Right lobe of liver (tissue), 4 donors: ENCODE measurements around the gene MMP17.

Experiments
- POLR2A ChIP-seq: fragments of 450-650 bp; IDR thresholded peaks from one replicate; pipeline ENCODE4 v1.6.1; 2017; ENCODE audit warnings: antibody characterized with exemption, mild to moderate bottlenecking
- TF ChIP-seq, protein P1 (sequence below), 4 donors: fragments of 200-600 bp in 3 of 4; fragments of 450-650 bp in 1 of 4; IDR thresholded peaks; one replicate each; pipeline versions ENCODE4 v1.5.1 to v1.8.0; 2016 to 2022; ENCODE audit warnings: antibody characterized with exemption in 4 of 4, mild to moderate bottlenecking in 2 of 4
- donor health status: DM: no; HTN: no; CAD: no.
- donor health status: DM: no; HTN: no; CAD: no.
- donor health status: DM: no; HTN: yes; CAD: no.

DNA sequence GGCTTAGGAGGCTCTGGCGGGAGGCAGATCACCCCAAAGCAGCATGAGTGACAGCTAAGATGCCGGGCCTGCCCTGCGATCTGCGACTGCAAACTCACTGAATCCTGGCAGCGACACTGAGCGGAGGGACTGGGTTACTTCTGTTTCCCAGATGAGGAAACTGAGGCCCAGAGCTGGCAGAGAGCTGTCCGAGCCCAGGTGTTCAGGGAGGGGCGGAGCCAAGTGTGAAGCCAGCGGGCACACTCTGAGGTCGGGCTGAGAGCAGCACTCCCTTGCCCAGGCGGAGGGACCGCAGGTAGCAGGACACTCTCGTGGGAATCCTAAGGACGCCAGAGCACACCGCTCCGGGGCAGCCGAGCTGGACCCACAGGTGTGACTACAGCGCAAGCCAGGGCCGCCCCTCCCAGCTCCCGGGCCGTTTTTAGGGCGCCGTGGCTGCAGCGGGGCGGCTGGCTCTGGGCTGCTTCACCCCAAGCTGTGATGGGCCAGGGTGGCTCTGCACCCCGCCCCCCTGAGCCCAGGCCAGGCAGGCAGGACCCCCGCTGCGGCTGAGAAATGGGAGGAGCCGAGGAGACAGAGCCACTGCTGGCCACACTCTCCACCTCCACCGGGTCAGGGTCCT lies 27.4 kb downstream of the MMP17 start:
- TF ChIP-seq, protein P1, sequence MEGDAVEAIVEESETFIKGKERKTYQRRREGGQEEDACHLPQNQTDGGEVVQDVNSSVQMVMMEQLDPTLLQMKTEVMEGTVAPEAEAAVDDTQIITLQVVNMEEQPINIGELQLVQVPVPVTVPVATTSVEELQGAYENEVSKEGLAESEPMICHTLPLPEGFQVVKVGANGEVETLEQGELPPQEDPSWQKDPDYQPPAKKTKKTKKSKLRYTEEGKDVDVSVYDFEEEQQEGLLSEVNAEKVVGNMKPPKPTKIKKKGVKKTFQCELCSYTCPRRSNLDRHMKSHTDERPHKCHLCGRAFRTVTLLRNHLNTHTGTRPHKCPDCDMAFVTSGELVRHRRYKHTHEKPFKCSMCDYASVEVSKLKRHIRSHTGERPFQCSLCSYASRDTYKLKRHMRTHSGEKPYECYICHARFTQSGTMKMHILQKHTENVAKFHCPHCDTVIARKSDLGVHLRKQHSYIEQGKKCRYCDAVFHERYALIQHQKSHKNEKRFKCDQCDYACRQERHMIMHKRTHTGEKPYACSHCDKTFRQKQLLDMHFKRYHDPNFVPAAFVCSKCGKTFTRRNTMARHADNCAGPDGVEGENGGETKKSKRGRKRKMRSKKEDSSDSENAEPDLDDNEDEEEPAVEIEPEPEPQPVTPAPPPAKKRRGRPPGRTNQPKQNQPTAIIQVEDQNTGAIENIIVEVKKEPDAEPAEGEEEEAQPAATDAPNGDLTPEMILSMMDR (IDR thresholded peaks at IDR 0.05), result no peak
- TF ChIP-seq POLR2A, result no peak
